Stomach (tissue), 9 donors: Measurements from ENCODE around the gene IQGAP2. TPM values are rescaled to one million over a fixed set of nuclear protein-coding genes. Genes with fewer than 3 reads are reported as not detected.

ENCODE experiments used
- DNase-seq, 2 donors: peaks; one replicate each; pipeline versions ENCODE4 v3.0.0 to v3.0.0-alpha.2; 2013 to 2019
- H3K27ac ChIP-seq, 5 donors: fragments of 200-600 bp in 4 of 5; sonication (generic) in 4 of 5; one replicate each; pipeline ENCODE4 v1.5.1; 2013 to 2019; ENCODE audit warnings: mild to moderate bottlenecking in 1 of 5, moderate library complexity in 1 of 5
- H3K27me3 ChIP-seq, 3 donors: fragments of 200-600 bp; sonication (generic); one replicate each; pipeline ENCODE4 v1.5.1; 2017 to 2019; ENCODE audit warnings: mixed run types in 1 of 3
- H3K36me3 ChIP-seq, 4 donors: fragments of 200-600 bp; sonication (generic); 1 replicate in 3 of 4; 2 replicates in 1 of 4; pipeline ENCODE4 v1.5.1; 2016 to 2019
- H3K4me1 ChIP-seq, 4 donors: fragments of 200-600 bp; sonication (generic); one replicate each; pipeline ENCODE4 v1.5.1; 2016 to 2019
- H3K4me3 ChIP-seq, 4 donors: fragments of 200-600 bp; sonication (generic) in 3 of 4; one replicate each; pipeline ENCODE4 v1.5.1; 2016 to 2019; ENCODE audit warnings: mild to moderate bottlenecking in 1 of 4
- H3K9me3 ChIP-seq, 4 donors: fragments of 200-600 bp; sonication (generic); one replicate each; pipeline ENCODE4 v1.5.1; 2016 to 2019
- CTCF ChIP-seq, 7 experiments: fragments of 450-650 bp in 4 of 7; fragments of 200-600 bp in 3 of 7; sonication (generic) in 3 of 7; IDR thresholded peaks; one replicate each; pipeline ENCODE4 v1.5.1; 2016 to 2019; ENCODE audit warnings: antibody characterized with exemption in 7 of 7, control low read depth in 2 of 7, mild to moderate bottlenecking in 1 of 7
- EP300 ChIP-seq: sonication (generic); formaldehyde crosslinking; IDR thresholded peaks from one replicate; pipeline ENCODE4 v1.6.1; 2017; ENCODE audit warnings: antibody characterized with exemption
- POLR2A ChIP-seq, 4 donors: fragments of 450-650 bp; IDR thresholded peaks; one replicate each; pipeline ENCODE4 v1.6.1; 2016; ENCODE audit warnings: antibody characterized with exemption in 4 of 4, control low read depth in 2 of 4, mild to moderate bottlenecking in 1 of 4, moderate library complexity in 1 of 4
- POLR2AphosphoS5 ChIP-seq, 3 donors: sonication (generic); formaldehyde crosslinking; IDR thresholded peaks; one replicate each; pipeline ENCODE4 v1.6.1; 2016; ENCODE audit warnings: antibody characterized with exemption in 3 of 3
- WGBS, 5 donors: extraction: QIAGEN DNeasy Blood & Tissue Kit in 3 of 5; methylation state at CpG; one replicate each; pipeline versions ENCODE4 v1.1.5 to v1.1.7; 2013 to 2018; 5-methylcytosine and 5-hydroxymethylcytosine counted together
- intact Hi-C: fragments of 100-400 bp; cut with DNase I; formaldehyde crosslinking; loops from one replicate; pipeline ENCODE4 v1.15.1; 2023; ENCODE audit warnings: low total_unique reads
- polyA plus RNA-seq, 3 donors: library from polyadenylated mRNA; stranded (reverse); fragments of 200-250 nt; gene quantifications; one replicate each; pipeline ENCODE4 v1.2.3, GENCODE V29; 2013
- total RNA-seq, 5 donors: library from RNA; depleted of rRNA; stranded (reverse); fragments of >200 nt; gene quantifications; one replicate each; pipeline versions ENCODE4 v1.1.0 to v1.2.3, GENCODE V29; 2014 to 2016
- donor health status: healthy with polysubstance abuse.
- donor health status: Bipolar disorder and iron deficiency.
- donor health status: healthy.

Gene IQGAP2
- total and polyA plus RNA-seq, 8 donors = 11.5 to 122 (median 42.1) TPM

- Histone ChIP-seq H3K9me3 (no peaks in the 10 kb centered on the region), H3K4me3 (no peak overlapping the region), H3K27me3 (no peaks in the 10 kb centered on the region), H3K36me3 (peaks cover 0 to 43% (median 15%) of the 10 kb centered on the region in 4 donors), H3K4me1 (peaks cover 0 to 6% (median 5%) of the 10 kb centered on the region in 4 donors), H3K27ac (no peak overlapping the region)
- WGBS, 5 donors = 69 to 81% (median 79%) methylated on average over 9 of the region's 9 CpGs
- no peak for DNase-seq
- intact Hi-C loops = no loop called here
- TF ChIP-seq EP300 (no peak), POLR2AphosphoS5 (IDR thresholded peaks at IDR 0.05) (no peak), CTCF (IDR thresholded peaks at IDR 0.05) (no peak), POLR2A (IDR thresholded peaks at IDR 0.05) (no peak)
Observed at GRCh38 chr5:76683816-76684731, 281.0 kb downstream of the IQGAP2 start.

- TF ChIP-seq EP300 = no peak
- TF ChIP-seq POLR2AphosphoS5 (IDR thresholded peaks at IDR 0.05) = no peak
- no peak for TF ChIP-seq POLR2A (IDR thresholded peaks at IDR 0.05)
- TF ChIP-seq CTCF (IDR thresholded peaks at IDR 0.05) = no peak
- DNase-seq = no peak
- no peaks in the 10 kb centered on the region for H3K27me3 ChIP-seq
- WGBS, 5 donors = 84 to 100% (median 91%) methylated on average over 5 of the region's 5 CpGs
- no peak overlapping the region for H3K4me3 ChIP-seq
- H3K36me3 ChIP-seq = peaks cover 0 to 43% (median 17%) of the 10 kb centered on the region in 4 donors
- intact Hi-C loops = no loop called here
- no peak overlapping the region for H3K27ac ChIP-seq
- no peaks in the 10 kb centered on the region for H3K9me3 ChIP-seq
- peaks cover 0 to 6% (median 5%) of the 10 kb centered on the region in 4 donors for H3K4me1 ChIP-seq
Observed at GRCh38 chr5:76684756-76685519, 281.9 kb downstream of the IQGAP2 start.

GRCh38 chr5:76685704-76686103 lies 282.6 kb downstream of the IQGAP2 start:
- intact Hi-C loops = no loop called here
- H3K27ac ChIP-seq = no peak overlapping the region
- 84 to 94% (median 93%) methylated on average over 3 of the region's 3 CpGs for WGBS, 5 donors

More at GRCh38 chr5:76685704-76686103, 282.6 kb downstream of the IQGAP2 start:
- TF ChIP-seq EP300 (no peak), POLR2A (IDR thresholded peaks at IDR 0.05) (no peak), POLR2AphosphoS5 (IDR thresholded peaks at IDR 0.05) (no peak), CTCF (IDR thresholded peaks at IDR 0.05) (no peak)
- Histone ChIP-seq H3K27me3 (no peaks in the 10 kb centered on the region), H3K9me3 (no peaks in the 10 kb centered on the region), H3K4me3 (no peak overlapping the region), H3K36me3 (peaks cover 0 to 43% (median 18%) of the 10 kb centered on the region in 4 donors), H3K4me1 (peaks cover 1 to 9% (median 7%) of the 10 kb centered on the region in 4 donors)
- DNase-seq = no peak
